ENCODE measurements around the gene AMOT.
"Not testable (repeated sequence)": the region's sequence is repeated elsewhere in the genome, so short reads cannot be mapped to it uniquely, and the experiment has no call there.

Gene AMOT

DNA sequence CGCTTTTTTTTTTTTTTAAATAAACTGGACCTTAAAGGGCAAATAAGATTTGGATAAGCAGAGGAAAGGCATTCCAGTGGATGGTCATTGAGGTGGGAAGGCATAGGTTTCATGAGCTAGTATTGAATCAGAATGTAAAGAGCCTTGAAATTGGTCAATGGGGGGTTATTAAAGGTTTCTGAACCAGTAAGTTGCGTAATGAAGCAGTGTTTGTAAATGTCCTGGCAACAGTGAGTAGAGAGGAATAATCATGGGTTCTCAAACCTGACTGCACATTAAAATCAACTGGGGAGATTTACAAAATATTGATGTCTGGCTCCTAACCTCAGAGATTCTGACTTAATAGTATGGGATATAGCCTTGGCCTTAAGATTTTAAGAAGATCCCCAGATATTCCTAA is 23.2 kb upstream of the AMOT start:
- TF ChIP-seq Cebpa-rat (IDR thresholded peaks at IDR 0.05), result no peak
- Histone ChIP-seq H3K4me3 (no peak overlapping the region), H3K36me3 (no peaks in the 10 kb centered on the region), H3K9me3 (no peaks in the 10 kb centered on the region), H3K9ac (no peak overlapping the region), H3K4me2 (no peak overlapping the region), H3K4me1 (peaks cover 22% of the 10 kb centered on the region), H3K27me3 (peaks cover 57% of the 10 kb centered on the region), H3K27ac (no peak overlapping the region), H4K20me1 (no peaks in the 10 kb centered on the region)

DNA sequence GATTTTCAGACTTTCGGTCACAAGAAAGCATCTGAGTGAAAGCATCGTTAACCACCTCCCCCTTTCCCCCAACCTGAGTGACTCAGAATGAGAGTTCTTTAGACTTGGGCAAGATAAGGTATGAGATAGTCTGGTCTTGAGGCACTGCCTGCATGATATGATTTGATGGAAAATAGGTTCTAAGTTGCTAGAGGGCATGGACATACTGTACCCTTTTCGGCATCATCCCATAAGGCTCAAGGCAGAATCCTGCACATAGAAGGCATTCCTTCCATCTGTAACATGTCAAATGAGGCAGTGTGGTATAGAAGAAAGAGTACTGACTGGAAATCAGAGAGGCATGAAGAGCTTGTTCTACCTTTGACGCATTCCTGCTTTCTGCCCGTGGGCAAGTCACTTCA is 16.8 kb upstream of the AMOT start:
- H3K9ac ChIP-seq, result no peak overlapping the region
- H3K4me1 ChIP-seq, result peaks cover 36% of the 10 kb centered on the region
- H3K4me2 ChIP-seq, result 0 out of 2 replicates have a peak overlapping the region, but pooled peaks have one; percentile 6
- H3K27me3 ChIP-seq, result peaks cover 71% of the 10 kb centered on the region
- H4K20me1 ChIP-seq, result no peaks in the 10 kb centered on the region
- no peak for TF ChIP-seq Cebpa-rat (IDR thresholded peaks at IDR 0.05)
- no peak overlapping the region for H3K4me3 ChIP-seq
- H3K36me3 ChIP-seq, result no peaks in the 10 kb centered on the region
- peaks cover 12% of the 10 kb centered on the region; the same call in 1 of the 2 replicates for H3K9me3 ChIP-seq
- no peak overlapping the region for H3K27ac ChIP-seq

DNA sequence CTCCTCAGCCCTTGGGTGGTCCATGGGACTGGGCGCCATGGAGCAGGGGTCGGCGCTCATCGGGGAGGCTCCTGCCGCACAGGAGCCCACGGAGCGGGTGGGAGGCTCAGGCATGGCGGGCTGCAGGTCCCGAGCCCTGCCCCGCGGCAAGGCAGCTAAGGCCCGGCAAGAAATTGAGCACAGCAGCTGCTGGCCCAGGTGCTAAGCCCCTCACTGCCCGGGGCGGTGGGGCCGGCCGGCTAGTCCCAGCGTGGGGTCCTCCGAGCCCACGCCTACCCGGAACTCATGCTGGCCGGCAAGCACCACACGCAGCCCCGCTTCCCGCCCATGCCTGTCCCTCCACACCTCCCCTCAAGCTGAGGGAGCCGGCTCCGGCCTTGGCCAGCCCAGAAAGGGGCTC is 14.3 kb upstream of the AMOT start:
- not testable (repeated sequence) for H4K20me1 ChIP-seq, H3K36me3 ChIP-seq, H3K4me3 ChIP-seq, H3K27ac ChIP-seq, H3K4me2 ChIP-seq, H3K9ac ChIP-seq
- Histone ChIP-seq H3K4me1 (peaks cover 42% of the 10 kb centered on the region), H3K27me3 (peaks cover 84% of the 10 kb centered on the region), H3K9me3 (peaks cover 12% of the 10 kb centered on the region; the same call in 1 of the 2 replicates)

GRCh38 chrX:112852851-112853250 is 12.2 kb upstream of the AMOT start:
- Histone ChIP-seq H3K9me3 (peaks cover 12% of the 10 kb centered on the region; the same call in 1 of the 2 replicates), H3K4me1 (peaks cover 57% of the 10 kb centered on the region), H3K27ac (no peak overlapping the region), H3K9ac (no peak overlapping the region), H4K20me1 (no peaks in the 10 kb centered on the region), H3K36me3 (no peaks in the 10 kb centered on the region), H3K27me3 (peaks cover 84% of the 10 kb centered on the region), H3K4me3 (no peak overlapping the region), H3K4me2 (0 out of 2 replicates have a peak overlapping the region, but pooled peaks have one; percentile 63)
- no peak for TF ChIP-seq Cebpa-rat (IDR thresholded peaks at IDR 0.05)

GRCh38 chrX:112851806-112852205 is 11.2 kb upstream of the AMOT start:
- H3K4me1 ChIP-seq, result peaks cover 50% of the 10 kb centered on the region
- TF ChIP-seq Cebpa-rat (IDR thresholded peaks at IDR 0.05), result no peak
- H4K20me1 ChIP-seq, result no peaks in the 10 kb centered on the region
- H3K4me3 ChIP-seq, result no peak overlapping the region
- H3K4me2 ChIP-seq, result peak overlapping the region; percentile 63
- H3K36me3 ChIP-seq, result no peaks in the 10 kb centered on the region
- peaks cover 87% of the 10 kb centered on the region for H3K27me3 ChIP-seq
- H3K9ac ChIP-seq, result 0 out of 2 replicates have a peak overlapping the region, but pooled peaks have one; percentile 18
- peaks cover 12% of the 10 kb centered on the region; the same call in 1 of the 2 replicates for H3K9me3 ChIP-seq
- H3K27ac ChIP-seq, result no peak overlapping the region

GRCh38 chrX:112851161-112851779 is 10.6 kb upstream of the AMOT start:
- H3K9me3 ChIP-seq, result peaks cover 12% of the 10 kb centered on the region; the same call in 1 of the 2 replicates
- no peak overlapping the region for H3K27ac ChIP-seq
- peaks cover 50% of the 10 kb centered on the region for H3K4me1 ChIP-seq
- TF ChIP-seq Cebpa-rat (IDR thresholded peaks at IDR 0.05), result no peak
- H3K27me3 ChIP-seq, result peaks cover 88% of the 10 kb centered on the region
- no peak overlapping the region for H3K9ac ChIP-seq
- no peaks in the 10 kb centered on the region for H3K36me3 ChIP-seq
- no peak overlapping the region for H3K4me3 ChIP-seq
- H3K4me2 ChIP-seq, result peak overlapping the region; percentile 63
- H4K20me1 ChIP-seq, result no peaks in the 10 kb centered on the region

DNA sequence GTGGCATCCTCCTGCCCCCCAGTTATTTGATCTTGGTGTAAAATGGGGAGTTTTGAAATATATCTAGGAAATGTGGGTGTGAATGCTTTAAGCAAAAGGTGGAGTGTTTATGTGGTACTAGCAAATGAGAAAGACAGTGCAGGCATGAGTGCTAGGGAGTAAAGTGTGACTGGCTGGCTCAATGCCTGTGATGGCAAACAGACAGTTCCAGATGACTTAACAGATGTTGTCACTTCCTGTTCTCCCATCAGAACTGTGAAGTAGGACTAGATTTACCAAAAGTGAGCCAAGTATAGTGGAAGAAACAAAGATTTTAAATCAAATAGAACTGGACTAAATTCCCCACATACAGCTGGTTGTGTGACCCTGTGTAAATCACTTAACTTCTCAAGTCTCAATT is 8.4 kb upstream of the AMOT start:
- no peak for TF ChIP-seq Cebpa-rat (IDR thresholded peaks at IDR 0.05)
- Histone ChIP-seq H3K36me3 (no peaks in the 10 kb centered on the region), H3K27ac (peak overlapping the region; percentile 53; the same call in 1 of the 2 replicates), H3K9me3 (0 out of 2 replicates have a peak, but pooled peaks cover 2% of the 10 kb centered on the region), H3K4me3 (no peak overlapping the region), H3K4me2 (peak overlapping the region; percentile 55), H3K4me1 (peaks cover 50% of the 10 kb centered on the region), H4K20me1 (no peaks in the 10 kb centered on the region), H3K9ac (no peak overlapping the region), H3K27me3 (peaks cover 94% of the 10 kb centered on the region)

DNA sequence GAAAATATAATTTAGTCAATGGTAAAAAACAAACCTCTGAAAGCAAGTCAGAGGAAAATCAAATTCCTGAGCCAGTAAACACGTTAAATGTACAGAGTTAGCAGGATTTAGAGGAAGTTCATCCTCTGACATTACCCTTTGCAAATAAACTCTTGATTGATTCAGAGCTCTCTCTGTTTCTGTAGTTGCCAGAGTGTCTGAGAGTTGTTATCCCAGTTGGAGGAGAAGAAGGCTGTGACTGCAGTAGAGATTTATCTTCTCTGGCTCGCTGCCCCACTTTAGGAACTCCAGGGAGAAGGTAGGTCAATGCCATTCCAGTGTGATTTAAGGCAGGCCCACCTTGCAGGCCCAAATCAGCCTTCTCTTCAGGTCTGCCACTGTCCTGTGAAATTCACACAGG is 6.2 kb upstream of the AMOT start:
- Histone ChIP-seq H3K4me2 (no peak overlapping the region), H3K36me3 (no peaks in the 10 kb centered on the region), H3K4me1 (peaks cover 46% of the 10 kb centered on the region), H3K27me3 (peaks cover 90% of the 10 kb centered on the region), H3K9ac (no peak overlapping the region), H3K4me3 (no peak overlapping the region), H3K27ac (no peak overlapping the region), H3K9me3 (no peaks in the 10 kb centered on the region), H4K20me1 (no peaks in the 10 kb centered on the region)
- TF ChIP-seq Cebpa-rat (IDR thresholded peaks at IDR 0.05), result no peak

- H3K9me3 ChIP-seq, result 0 out of 2 replicates have a peak, but pooled peaks cover 2% of the 10 kb centered on the region
- no peak overlapping the region for H3K4me2 ChIP-seq
- H3K4me1 ChIP-seq, result peaks cover 41% of the 10 kb centered on the region
- no peaks in the 10 kb centered on the region for H3K36me3 ChIP-seq
- no peak overlapping the region for H3K27ac ChIP-seq
- no peak for TF ChIP-seq Cebpa-rat (IDR thresholded peaks at IDR 0.05)
- H4K20me1 ChIP-seq, result no peaks in the 10 kb centered on the region
- H3K9ac ChIP-seq, result no peak overlapping the region
- no peak overlapping the region for H3K4me3 ChIP-seq
- H3K27me3 ChIP-seq, result peaks cover 84% of the 10 kb centered on the region
These were observed 5.6 kb upstream of the AMOT start for GRCh38 chrX:112846187-112846586.

DNA sequence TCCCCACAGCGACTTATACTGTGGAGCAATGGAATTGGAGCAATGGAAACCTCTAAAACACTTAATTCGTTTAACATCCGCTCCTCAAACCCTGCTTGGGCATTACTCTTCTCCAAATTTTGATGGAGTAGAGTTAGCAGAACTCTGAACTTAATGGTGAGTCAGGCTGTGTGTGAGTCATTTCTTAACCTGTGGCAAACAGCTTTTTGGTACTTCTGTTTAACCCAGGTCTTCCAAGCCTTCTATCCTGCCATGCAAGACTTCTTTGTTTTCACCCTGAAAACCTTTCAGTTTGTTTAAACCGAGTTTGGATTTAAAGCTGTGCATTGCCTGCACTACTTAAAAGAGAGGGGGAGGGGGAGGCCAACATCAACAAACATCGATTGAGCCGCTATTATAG is 3.6 kb upstream of the AMOT start:
- Histone ChIP-seq H3K36me3 (no peaks in the 10 kb centered on the region), H3K4me3 (no peak overlapping the region), H3K9me3 (peaks cover 12% of the 10 kb centered on the region; the same call in 1 of the 2 replicates), H3K4me2 (no peak overlapping the region), H4K20me1 (no peaks in the 10 kb centered on the region), H3K4me1 (peaks cover 22% of the 10 kb centered on the region), H3K9ac (no peak overlapping the region), H3K27me3 (peaks cover 78% of the 10 kb centered on the region), H3K27ac (no peak overlapping the region)
- no peak for TF ChIP-seq Cebpa-rat (IDR thresholded peaks at IDR 0.05)

Data from BLaER1 (cell line).